Stimulated activated naive CD8-positive, alpha-beta T cell treated with anti-CD3 and anti-CD28 coated beads, Interleukin-15, Interleukin-2, amounts not matched to agents 100 U/mL and 50 U/mL, for 24 hours (primary cell): ENCODE measurements around the gene MLLT6.
A peak's percentile ranks its signal among the peaks of the same experiment; 100 is the strongest.

Experiments
- ATAC-seq: fragments of 150-1000 bp; cut with Tn5 transposase; one replicate; pipeline ENCODE4 v1.10.0; 2021
- DNase-seq: peaks from one replicate; pipeline ENCODE4 v3.0.0; 2021

The MLLT6 gene

DNA sequence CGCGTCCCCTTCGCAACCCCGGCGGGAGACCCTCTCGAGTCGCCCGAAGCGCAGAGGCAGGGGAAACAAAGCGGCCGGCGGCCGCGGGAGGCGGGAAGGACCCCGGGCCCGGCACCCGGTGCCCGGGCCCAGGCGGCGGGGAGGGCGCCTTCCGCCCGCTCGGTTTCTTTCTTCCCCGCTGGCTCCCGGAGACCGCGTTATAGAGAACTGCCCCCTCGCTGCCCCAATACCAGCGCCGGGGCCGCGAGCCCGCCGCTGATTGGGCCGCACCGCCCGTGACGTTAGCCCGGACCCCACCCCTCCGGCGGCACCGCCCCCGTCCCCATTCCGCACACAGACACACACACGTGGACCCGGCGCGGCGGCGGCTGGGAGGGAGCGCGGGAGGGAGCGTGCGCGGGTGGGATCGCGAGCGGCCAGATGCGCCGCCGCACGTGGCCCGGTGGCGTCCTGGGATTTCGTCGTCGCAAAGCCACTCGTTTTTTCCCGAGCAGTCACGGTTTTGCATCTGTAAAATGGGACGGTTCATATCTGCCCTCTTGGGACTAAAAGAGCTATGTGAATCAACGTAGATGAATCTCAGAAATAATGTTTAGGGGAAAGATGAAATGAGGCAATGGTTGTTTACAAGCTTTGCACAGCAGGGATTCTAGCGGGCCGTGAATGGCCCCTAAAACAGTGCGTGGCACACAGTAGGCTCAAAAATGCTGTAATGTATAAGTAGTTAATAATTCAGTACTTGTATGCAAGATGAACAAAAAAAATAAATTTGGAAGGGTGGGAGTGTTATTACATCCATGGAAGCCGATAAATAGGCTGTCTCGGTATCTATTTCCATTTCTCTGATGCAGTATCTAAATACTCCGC, 30.1 kb upstream of the MLLT6 start, which contains the start of gene EPOP:
EPOP (minus strand) TSS at position 209 of the 867 bp plus-strand sequence. CDS start 462 bp downstream, outside the sequence.
- ATAC-seq = peak; percentile 86
- peak; percentile 96 for DNase-seq

DNA sequence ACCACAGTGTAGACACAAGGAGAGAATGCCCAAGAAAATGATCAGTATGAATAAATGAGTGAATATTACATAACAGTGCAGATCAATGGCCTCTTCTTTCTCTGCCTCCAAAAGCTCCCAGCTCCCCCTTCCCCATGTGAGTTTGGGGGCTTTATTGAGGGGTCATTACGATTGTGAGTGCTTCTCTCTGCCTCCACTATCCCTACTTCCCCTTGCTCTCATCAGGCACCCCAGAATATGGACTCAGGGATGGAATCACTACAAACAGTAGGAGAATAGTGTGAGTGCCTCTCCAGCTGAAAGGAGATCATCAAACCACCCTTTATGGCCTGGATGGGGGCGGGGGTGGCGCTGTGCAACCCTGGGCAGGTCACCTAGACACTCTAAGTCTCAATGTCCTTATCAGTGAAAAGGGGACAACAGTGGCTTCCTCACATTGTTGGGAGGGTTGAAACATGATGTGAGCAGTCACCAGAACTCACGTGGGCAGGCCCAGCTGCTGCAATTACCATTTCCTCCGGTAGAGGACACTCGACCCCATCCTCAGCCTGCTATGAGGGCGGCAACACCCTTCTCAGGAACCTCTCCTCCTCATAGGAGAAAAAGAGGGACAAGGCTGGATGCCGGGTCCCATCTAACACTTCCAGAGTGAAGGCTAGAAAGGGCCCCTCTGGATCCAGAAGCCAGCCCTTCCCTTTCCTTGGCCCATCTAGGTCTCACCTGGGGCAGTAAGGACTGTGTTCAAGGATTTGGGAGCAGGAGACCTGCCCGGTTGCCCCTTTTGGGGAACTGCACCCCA, 28.2 kb upstream of the MLLT6 start:
- ATAC-seq (peak; percentile 58), DNase-seq (peak; percentile 87)

DNA sequence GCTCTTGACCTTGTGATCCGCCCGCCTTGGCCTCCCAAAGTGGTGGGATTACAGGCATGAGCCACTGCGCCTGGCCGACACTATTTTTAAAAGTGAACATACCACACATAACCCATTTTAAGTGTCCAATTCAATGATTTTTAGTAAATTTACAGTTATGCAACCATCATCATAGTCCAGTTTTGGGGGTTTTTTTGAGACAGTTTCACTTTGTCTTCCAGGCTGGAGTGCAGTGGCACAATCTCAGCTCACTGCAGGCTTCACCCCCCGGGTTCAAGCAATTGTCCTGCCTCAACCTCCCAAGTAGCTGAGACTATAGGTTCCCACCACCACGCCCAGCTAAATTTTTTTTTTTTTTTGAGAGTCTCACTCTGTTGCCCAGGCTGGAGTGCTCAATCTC, 27.3 kb upstream of the MLLT6 start:
- ATAC-seq (no peak), DNase-seq (no peak)

- DNase-seq (no peak), ATAC-seq (no peak)
Measured at GRCh38 chr17:38681096-38681495, 24.0 kb upstream of the MLLT6 start.

DNA sequence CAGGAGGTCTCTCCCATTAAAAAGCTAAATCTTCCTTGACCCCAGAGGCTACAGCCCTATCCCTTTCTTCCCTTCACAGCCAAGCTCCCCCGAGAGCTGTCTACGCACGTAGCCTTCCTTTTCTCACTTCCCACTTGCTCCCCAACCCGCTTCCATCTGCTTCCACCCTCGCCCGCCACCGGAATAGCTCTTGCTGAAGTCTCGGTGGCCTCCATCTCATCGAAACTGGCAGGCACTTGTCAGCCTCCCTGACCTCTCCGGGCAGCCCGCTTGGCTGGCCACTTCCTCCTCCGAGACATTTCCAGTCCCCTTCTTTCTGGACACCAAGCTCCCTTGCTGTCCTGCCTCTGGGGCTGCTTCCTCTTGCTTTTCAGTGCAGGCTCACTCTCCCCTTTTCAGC, 19.6 kb upstream of the MLLT6 start:
- ATAC-seq = no peak
- DNase-seq = no peak

DNA sequence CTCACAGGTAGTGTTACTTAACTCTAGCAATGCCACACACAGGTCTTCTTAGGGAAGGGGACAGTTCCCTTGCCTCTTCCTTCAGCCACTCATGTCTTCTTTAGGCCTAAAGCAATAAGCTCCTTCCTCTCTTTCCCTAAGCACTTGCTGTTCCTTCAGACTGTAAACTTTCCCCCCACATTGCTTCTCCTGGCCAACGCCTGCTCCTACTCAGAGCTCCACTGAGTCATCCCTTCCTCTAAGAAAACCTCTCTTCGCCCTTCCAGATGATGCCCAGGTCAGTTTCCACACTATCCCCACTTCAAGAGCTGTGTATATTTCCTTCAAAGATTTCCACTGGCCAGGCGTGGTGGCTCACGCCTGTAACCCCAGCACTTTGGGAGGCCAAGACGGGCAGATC, 17.8 kb upstream of the MLLT6 start:
- no peak for DNase-seq
- no peak for ATAC-seq

DNA sequence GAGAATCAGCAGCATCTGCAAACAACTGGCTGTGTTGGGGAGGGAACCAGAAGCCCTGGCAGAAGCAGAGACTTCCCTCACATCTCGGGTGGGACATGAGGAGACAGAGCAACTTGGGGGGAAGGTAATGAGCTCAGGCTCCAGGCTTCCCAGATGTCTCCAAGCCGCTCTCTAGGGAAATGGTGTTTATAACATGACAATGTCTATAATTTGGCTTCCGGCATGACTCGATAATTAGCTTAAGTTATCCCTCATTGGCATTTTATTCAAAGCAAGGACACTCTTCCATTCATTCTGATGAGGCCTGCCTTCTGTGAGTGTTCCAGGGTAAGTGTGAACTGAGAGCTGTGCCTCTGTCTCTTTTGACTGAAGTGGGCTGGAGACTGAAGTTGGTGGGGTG, 14.7 kb upstream of the MLLT6 start:
- no peak for DNase-seq
- ATAC-seq = no peak

DNA sequence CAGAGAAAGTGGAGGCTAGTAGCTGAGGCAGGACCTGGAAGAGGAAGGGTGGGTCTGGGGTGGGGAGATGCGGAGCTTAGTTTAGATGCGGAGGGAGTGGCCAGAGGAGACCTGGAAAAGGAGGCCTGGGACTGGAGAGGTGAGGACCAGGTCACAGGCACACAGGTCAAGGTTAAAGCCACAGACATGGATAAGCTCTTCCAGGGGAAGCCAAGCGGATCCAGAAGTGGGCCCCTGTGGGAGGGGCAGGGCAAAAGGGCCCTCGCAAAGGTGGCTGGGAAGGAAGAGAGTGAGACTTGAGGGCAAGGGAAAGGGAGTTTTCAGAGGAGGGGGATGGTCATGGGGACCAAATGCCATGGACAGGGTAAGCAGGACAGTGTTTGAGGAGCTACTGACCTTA, 13.9 kb upstream of the MLLT6 start:
- ATAC-seq (no peak), DNase-seq (no peak)

- DNase-seq = no peak
Measured at GRCh38 chr17:38693700-38694329, 11.3 kb upstream of the MLLT6 start.

GRCh38 chr17:38697061-38697820, 7.8 kb upstream of the MLLT6 start:
- DNase-seq = no peak
- ATAC-seq = no peak

More at GRCh38 chr17:38693700-38694329, 11.3 kb upstream of the MLLT6 start:
- ATAC-seq = no peak

DNA sequence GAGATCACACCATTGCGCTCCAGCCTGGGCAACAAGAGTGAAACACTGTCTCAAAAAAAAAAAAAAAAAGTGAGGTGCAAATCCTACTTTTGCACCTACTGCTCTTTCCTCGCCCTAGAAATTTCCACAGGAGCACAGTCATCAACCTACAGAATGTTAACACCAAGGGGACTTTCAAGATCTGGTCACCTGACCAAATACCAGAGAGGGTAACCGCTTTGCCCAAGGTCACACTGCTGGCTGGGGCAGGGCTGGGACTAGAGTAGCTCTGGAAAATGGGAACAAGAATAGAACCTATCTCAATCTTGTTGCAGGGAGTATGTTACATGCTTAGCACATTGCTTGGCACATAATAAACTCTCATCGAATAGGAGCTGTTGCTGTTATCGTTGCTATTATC, 6.3 kb upstream of the MLLT6 start:
- ATAC-seq (no peak), DNase-seq (no peak)

- peak; percentile 79 for ATAC-seq
Measured at GRCh38 chr17:38701504-38702165, 3.4 kb upstream of the MLLT6 start.

DNA sequence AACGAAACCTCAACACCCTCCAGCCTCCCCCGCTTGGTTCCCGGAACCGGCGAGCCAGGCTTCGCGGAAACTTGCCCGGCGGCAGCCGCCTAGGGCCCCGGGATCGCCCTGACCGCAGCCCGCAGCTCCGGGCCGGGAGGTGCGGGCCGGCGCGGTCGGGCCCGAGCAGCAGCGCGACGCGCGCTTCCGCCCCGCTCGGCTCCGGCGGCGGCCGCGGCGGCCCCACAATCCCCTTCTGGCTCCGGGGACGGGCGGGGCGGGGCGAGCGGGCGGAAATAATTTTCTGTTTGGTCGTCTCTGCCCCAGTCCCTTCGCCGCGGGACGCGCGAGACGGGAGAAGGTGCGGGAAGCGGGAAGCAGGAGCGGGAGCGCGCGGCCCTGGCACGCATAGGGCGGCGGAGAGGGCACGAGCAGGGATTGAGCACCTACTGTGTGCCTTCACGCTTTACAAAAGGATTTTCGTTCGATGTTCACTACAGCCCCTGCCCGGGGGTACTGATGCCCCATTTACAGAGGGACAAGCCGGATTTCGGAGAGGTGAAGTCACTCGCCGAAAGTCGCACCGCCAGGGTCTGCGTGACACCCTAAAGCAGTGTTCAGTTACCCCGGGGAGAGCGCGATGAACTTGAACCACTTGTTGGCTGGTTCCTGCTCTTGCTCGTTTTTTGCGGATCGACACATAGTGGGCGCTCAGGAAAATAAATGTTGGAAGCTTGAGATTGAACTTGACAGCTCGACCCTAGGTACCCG, 2.7 kb upstream of the MLLT6 start:
- peak; percentile 85 for DNase-seq
- ATAC-seq = peak; percentile 8

More at GRCh38 chr17:38701504-38702165, 3.4 kb upstream of the MLLT6 start:
- DNase-seq = peak; percentile 88

GRCh38 chr17:38702916-38703741, 1.9 kb upstream of the MLLT6 start:
- peak; percentile 54 for DNase-seq
- no peak for ATAC-seq

DNA sequence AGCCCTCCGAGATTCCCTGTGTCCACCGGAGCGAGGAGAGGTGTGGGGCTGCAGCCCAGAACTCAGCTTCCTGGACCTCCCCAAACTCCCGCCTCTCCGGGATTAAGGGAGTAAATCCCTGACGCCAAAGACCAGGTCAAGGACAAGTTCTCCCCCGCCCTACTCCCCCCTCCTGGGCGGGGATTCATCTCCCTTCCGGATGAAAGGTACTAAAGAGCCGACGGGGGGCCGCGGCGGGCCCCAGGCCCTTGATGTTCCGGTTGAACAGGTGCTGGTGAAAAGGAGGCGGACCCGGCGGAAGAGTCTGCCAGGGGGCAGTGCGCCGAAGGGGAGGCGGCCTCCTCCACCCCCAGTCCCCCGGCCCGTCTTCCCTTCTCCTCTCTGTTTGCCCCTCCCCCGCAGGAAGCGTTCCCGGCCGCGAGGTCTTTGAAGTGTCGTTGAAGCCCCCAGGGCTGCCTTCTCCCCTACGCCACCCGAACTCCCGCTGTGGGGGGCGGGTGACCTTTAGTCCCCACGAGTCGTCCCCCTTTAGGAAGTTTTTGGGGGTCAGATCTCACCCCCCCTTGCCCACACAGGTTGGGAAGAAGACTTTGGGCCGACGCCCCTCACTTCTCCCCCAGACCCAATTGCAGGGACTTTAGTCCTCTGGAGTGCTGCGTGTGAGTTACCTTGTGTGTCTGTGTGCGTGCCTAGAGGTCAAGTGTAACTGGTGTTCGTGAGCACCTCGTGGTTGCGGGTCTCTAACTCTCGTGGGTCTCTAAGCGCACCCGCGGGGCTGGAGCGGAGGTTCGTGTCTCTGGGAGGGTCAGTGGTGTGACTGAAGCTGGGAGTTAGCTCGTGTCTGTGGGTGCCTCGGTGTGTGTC, 1.1 kb upstream of the MLLT6 start:
- peak; percentile 16 for ATAC-seq
- peak; percentile 91 for DNase-seq

- no peak for DNase-seq
- ATAC-seq = no peak
Measured at GRCh38 chr17:38705523-38705802, 390 bp downstream of the MLLT6 start.

DNA sequence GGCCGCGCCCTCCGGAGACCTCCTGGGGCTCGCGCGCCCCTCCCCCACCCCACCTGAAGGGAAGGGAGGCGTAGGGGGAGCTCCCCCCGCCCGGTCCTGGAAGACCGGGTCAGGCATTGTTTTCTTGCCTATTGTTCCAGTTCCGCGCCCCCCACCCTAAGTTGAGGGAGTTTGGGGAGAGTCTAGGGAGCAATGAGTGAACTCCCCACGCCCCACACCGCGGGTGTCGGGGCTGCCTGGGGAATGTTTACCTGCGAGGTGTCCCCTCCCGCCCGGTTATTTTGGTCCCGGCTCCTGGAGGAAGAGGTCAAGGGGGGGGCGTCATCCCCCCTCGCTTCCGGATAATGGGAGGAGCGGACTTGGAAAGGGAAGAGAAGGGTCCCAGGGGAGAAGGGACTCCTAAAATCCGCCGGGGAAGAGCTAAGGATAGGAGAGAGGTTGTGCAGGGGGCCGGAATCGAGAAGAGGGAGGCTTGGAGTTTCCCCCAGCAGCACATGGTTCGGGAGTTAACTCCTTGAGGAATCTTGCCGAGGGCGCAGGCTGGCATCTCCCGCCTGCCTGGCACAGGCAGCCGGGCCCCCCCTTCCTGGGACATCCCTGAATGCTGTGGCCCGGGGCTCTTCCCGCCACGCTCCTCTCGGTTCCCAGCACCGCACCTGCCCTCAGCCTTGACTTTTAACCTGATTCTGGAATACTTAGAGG, 881 bp downstream of the MLLT6 start:
- no peak for ATAC-seq

DNA sequence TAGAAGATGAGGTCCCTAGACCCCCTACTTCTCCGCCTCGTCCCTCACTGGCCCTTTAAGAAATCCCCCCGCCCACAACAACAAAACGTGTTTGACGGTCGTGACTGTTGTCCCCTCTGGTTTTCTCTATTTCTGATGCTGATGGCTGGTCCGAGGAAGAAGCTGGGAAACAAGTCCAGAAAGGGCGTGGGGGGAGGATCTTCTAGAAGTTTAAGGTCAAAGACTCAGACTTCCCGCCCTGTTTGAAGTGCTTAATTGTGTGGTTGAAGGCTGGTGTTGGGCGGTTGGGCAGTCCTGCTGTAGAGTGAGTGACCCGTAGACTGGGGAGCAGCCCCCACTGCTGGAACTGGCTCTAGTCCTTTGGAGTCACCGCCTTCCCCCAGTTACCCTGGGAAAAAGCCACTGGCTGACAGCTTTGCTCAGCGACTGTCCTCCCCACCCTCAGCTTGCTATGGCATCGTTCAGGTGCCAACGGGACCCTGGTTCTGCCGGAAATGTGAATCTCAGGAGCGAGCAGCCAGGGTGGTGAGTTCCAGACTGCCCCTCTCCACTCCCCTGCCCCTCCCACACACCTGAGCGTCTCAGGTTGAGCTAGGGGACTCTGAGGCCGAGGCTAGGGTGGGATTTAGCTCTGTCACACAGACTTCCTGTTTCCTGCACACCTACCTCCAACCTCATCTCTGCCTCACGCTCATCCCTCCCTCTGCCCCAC, 1.6 kb downstream of the MLLT6 start:
- DNase-seq (peak; percentile 47), ATAC-seq (no peak)

More for the DNA sequence above, 881 bp downstream of the MLLT6 start:
- DNase-seq = peak; percentile 61
